ENCODE results near the gene CACNA2D2. TPM values are rescaled to one million over a fixed set of nuclear protein-coding genes. Genes with fewer than 3 reads are reported as not detected.

Gene CACNA2D2
- total and polyA plus RNA-seq, 7 donors, result 0.14 to 1.6 (median 0.83) TPM

DNA sequence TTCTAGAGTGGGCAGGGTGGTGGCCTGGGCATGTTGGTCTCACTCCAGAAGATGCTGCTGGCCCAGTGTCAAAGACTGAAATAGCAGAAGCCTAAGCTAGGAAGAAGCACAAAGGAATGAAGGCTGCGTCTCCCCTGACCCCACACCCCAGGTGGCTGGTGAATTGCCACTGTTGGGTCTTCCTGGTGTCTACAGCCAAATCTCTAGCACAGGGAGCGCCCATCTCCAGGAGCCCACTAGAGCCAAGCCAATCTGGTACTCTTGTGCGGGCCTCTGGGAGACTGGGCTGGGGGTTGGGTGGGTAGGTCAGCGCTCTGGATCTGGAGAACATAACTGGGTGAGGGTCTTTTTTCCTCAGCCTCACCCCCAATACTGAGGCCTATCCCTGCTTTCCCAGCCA is 176.3 kb downstream of the CACNA2D2 start:
- DNase-seq (peak in 1 of 2 donors; percentile 10), ATAC-seq (no peak)
- 52 to 63% (median 56%) methylated on average over 4 of the region's 4 CpGs for WGBS, 3 donors
- H3K4me1 ChIP-seq, result peaks cover 29% of the 10 kb centered on the region
- TF ChIP-seq, protein P1, sequence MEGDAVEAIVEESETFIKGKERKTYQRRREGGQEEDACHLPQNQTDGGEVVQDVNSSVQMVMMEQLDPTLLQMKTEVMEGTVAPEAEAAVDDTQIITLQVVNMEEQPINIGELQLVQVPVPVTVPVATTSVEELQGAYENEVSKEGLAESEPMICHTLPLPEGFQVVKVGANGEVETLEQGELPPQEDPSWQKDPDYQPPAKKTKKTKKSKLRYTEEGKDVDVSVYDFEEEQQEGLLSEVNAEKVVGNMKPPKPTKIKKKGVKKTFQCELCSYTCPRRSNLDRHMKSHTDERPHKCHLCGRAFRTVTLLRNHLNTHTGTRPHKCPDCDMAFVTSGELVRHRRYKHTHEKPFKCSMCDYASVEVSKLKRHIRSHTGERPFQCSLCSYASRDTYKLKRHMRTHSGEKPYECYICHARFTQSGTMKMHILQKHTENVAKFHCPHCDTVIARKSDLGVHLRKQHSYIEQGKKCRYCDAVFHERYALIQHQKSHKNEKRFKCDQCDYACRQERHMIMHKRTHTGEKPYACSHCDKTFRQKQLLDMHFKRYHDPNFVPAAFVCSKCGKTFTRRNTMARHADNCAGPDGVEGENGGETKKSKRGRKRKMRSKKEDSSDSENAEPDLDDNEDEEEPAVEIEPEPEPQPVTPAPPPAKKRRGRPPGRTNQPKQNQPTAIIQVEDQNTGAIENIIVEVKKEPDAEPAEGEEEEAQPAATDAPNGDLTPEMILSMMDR (IDR thresholded peaks at IDR 0.05), result no peak
- H3K4me3 ChIP-seq, result peak overlapping the region; percentile 100
- peaks cover 3 to 55% of the 10 kb centered on the region in 2 donors for H3K36me3 ChIP-seq (ENCODE audit: insufficient read depth in 1 of 2, low read depth in 1 of 2)
- peak overlapping the region; percentile 95 for H3K27ac ChIP-seq
- H3K9me3 ChIP-seq, result no peaks in the 10 kb centered on the region
- intact Hi-C loops (cut with DNase I), result loop anchor here in 1 of 2 donors (5.0 kb wide), 1 partner anchor 65 kb away; no protein-coding TSS in a partner anchor
- no peaks in the 10 kb centered on the region for H3K27me3 ChIP-seq (ENCODE audit: insufficient read depth in 3 of 3, low read length in 2 of 3)

DNA sequence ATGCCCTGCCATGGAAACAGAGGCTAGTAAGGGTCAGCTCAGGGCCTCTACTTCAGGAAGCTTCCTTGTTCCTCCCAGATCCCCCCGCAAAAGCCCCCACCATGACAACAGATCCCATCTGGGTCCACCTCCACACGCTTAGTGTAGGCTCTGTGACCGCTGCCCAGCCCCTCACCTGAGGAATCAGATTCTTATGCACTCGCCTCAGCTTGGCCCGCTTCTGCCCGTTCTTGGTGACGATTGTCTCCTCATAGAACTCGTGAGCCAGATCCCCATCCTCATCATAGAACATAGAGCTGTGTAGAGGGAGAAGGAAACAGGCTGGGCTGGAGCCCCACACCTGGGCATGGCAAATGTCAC is 177.3 kb downstream of the CACNA2D2 start:
- Histone ChIP-seq H3K36me3 (ENCODE audit: insufficient read depth in 1 of 2, low read depth in 1 of 2) (peaks cover 0 to 46% of the 10 kb centered on the region in 2 donors), H3K4me1 (peaks cover 31% of the 10 kb centered on the region), H3K9me3 (no peaks in the 10 kb centered on the region), H3K27me3 (ENCODE audit: insufficient read depth in 3 of 3, low read length in 2 of 3) (no peaks in the 10 kb centered on the region), H3K4me3 (no peak overlapping the region), H3K27ac (no peak overlapping the region)
- TF ChIP-seq, protein P1 (IDR thresholded peaks at IDR 0.05), result no peak
- WGBS, 3 donors, result 88 to 93% (median 89%) methylated on average over 8 of the region's 8 CpGs
- DNase-seq (peak in 1 of 2 donors; percentile 7), ATAC-seq (no peak)
- intact Hi-C loops (cut with DNase I), result loop anchor here in 1 of 2 donors (5.0 kb wide), 1 partner anchor 64 kb away; no protein-coding TSS in a partner anchor

DNA sequence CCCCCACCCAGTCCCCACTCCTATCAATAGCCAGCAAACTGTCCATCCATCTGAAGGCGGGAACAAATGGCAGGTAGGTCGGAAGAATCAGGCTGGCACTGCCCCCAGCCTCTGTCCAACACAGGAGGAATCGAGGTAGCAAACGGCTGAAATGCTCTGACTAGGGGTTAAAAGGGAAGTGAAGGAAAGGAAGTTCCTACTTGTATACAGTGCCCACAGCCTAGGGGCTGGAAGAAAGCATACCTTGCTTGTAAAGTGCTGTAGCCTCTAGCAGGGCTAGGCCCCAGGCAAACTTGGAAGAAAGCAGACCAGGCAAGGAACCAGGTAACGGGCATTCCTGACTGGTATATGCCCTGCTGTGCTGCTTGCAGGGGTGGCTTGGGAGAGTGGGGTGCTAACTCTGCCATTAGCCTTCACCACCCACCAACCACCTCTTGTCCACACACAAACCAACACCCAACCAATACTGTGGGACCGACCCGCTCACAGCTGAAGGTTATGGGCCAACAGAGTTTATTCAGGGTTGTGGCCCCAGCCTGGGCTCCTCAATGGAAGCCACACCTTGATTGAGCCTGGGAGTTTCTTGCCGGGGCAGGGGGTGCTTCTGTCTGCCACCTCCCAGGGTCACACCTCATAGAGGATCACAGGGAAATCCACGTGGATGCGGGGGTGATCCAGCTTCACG is 177.8 kb downstream of the CACNA2D2 start:
- no peak for ATAC-seq
- H3K27ac ChIP-seq, result no peak overlapping the region
- no peaks in the 10 kb centered on the region for H3K9me3 ChIP-seq
- intact Hi-C loops (cut with DNase I), result loop anchor here in 1 of 2 donors (5.0 kb wide), 1 partner anchor 63 kb away; no protein-coding TSS in a partner anchor
- H3K27me3 ChIP-seq (ENCODE audit: insufficient read depth in 3 of 3, low read length in 2 of 3), result no peaks in the 10 kb centered on the region
- no peak overlapping the region for H3K4me3 ChIP-seq
- WGBS, 3 donors, result 82 to 89% (median 84%) methylated on average over 11 of the region's 11 CpGs
- peaks cover 31% of the 10 kb centered on the region for H3K4me1 ChIP-seq
- DNase-seq, result peak; percentile 7 to 48
- H3K36me3 ChIP-seq (ENCODE audit: insufficient read depth in 1 of 2, low read depth in 1 of 2), result peaks cover 0 to 40% of the 10 kb centered on the region in 2 donors
- TF ChIP-seq, protein P1 (IDR thresholded peaks at IDR 0.05), result no peak

DNA sequence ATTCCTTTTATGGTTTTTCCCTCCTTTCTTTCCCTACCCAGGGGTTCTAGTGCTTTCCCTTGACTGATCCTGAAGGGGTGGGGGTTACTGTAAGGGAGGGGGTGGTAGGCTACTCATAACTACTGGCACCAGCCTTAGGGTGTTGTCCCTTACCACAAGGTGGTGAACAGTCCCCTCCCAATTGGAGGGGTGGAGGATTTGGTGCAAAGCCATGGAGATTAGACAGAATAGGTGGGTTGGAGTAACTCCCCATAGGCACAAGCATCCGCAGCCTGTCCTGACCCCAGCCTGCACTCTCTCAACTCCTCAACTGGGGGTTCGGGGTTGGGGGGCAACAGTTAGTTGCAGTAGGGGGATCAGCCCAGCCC is 178.3 kb downstream of the CACNA2D2 start:
- TF ChIP-seq, protein P1 (IDR thresholded peaks at IDR 0.05), result no peak
- DNase-seq (no peak), ATAC-seq (no peak)
- Histone ChIP-seq H3K36me3 (ENCODE audit: insufficient read depth in 1 of 2, low read depth in 1 of 2) (peaks cover 0 to 35% of the 10 kb centered on the region in 2 donors), H3K27ac (no peak overlapping the region), H3K27me3 (ENCODE audit: insufficient read depth in 3 of 3, low read length in 2 of 3) (no peaks in the 10 kb centered on the region), H3K9me3 (no peaks in the 10 kb centered on the region), H3K4me3 (no peak overlapping the region), H3K4me1 (peaks cover 35% of the 10 kb centered on the region)
- intact Hi-C loops (cut with DNase I), result loop anchor here in 1 of 2 donors (5.0 kb wide), 1 partner anchor 63 kb away; no protein-coding TSS in a partner anchor
- 77 to 100% (median 85%) methylated on average over 2 of the region's 2 CpGs for WGBS, 3 donors

Data from psoas muscle (tissue), 8 donors.